ENCODE data around the gene PHB1. TPM values are rescaled to one million over a fixed set of nuclear protein-coding genes. Genes with fewer than 3 reads are reported as not detected.

PHB1 gene
- total and polyA plus RNA-seq, 3 experiments from 2014 or later: 164 to 450 (median 440) TPM

DNA sequence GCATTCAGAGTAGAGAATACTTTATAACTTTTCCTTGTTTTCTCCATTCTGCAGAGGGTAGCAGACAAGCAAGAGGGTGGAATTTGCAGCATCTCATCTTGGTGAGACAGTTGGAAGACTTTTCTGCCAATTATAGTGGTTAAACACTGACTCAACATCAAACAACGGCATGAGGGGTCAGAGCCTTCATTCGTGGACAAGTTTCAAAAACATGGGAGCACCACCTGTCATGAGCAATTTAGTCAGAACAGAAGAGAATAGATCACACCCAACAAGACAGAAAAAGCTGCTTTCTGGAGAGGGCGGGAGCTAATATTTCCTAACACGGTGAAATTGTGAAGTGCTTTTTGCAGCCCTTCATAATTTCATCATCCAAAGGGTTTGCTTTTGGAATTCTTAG is 34.8 kb downstream of the PHB1 start:
- peaks cover 0 to 3% (median 0%) of the 10 kb centered on the region in 3 donors for H3K4me1 Mint-ChIP-seq
- CTCF ChIA-PET: interaction anchor here (1.5 kb wide), 1 partner anchor 12 kb away, joined by 3 read pairs; no protein-coding TSS in a partner anchor
- no peak for DNase-seq

DNA sequence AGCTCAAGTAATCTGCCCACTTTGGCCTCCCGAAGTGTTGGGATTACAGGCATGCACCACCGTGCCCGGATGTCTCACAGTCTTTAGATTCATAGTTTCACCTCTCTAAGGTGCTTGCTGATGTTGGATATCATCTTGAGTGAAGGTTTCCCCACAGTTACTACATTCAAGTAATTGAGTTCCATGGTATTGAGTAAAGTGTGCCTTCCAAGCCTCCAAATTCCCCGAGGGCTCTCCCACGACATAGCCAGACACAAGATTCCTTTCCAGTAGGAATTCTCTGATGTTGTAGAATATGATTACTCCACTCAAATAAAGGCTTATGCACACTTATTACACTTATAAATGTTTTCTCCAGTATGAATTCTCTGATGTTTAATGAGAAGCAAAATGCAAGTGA is 36.4 kb downstream of the PHB1 start:
- H3K4me1 Mint-ChIP-seq: no peaks in the 10 kb centered on the region
- H3K9me3 ChIP-seq (ENCODE audit: low read length): no peaks in the 10 kb centered on the region
- peaks cover 0 to 5% of the 10 kb centered on the region in 2 donors for H3K27me3 Mint-ChIP-seq
- H3K36me3 Mint-ChIP-seq: peaks cover 9 to 23% (median 18%) of the 10 kb centered on the region in 3 donors
- ChIA-PET CTCF (no interaction called here), POLR2A (no interaction called here)
- no peak overlapping the region for H3K27ac ChIP-seq (ENCODE audit: low read depth, low read length)
- DNase-seq: no peak
- peak overlapping the region in 4 of 8 donors; percentile 4 to 35 (median 30) for H3K27ac Mint-ChIP-seq
- H3K9me3 Mint-ChIP-seq: no peaks in the 10 kb centered on the region
- H3K4me3 Mint-ChIP-seq: no peak overlapping the region
- H3K27me3 ChIP-seq (ENCODE audit: insufficient read depth, low read length, poor library complexity, severe bottlenecking): no peaks in the 10 kb centered on the region
- H3K36me3 ChIP-seq (ENCODE audit: insufficient read depth, low read length): no peaks in the 10 kb centered on the region
- H3K4me3 ChIP-seq (ENCODE audit: low read length): no peak overlapping the region
- H3K4me1 ChIP-seq (ENCODE audit: insufficient read depth, low read length): no peaks in the 10 kb centered on the region

More for the DNA sequence above, 34.8 kb downstream of the PHB1 start:
- H3K27ac Mint-ChIP-seq: peak overlapping the region in 1 of 8 donors; percentile 47
- no peak overlapping the region for H3K4me3 ChIP-seq (ENCODE audit: low read length)
- H3K36me3 ChIP-seq (ENCODE audit: insufficient read depth, low read length): no peaks in the 10 kb centered on the region
- no peaks in the 10 kb centered on the region for H3K9me3 Mint-ChIP-seq
- H3K27me3 ChIP-seq (ENCODE audit: insufficient read depth, low read length, poor library complexity, severe bottlenecking): no peaks in the 10 kb centered on the region
- H3K9me3 ChIP-seq (ENCODE audit: low read length): no peaks in the 10 kb centered on the region
- peaks cover 0 to 5% of the 10 kb centered on the region in 2 donors for H3K27me3 Mint-ChIP-seq
- H3K4me1 ChIP-seq (ENCODE audit: insufficient read depth, low read length): no peaks in the 10 kb centered on the region
- no peak overlapping the region for H3K4me3 Mint-ChIP-seq
- POLR2A ChIA-PET: no interaction called here
- H3K27ac ChIP-seq (ENCODE audit: low read depth, low read length): no peak overlapping the region
- H3K36me3 Mint-ChIP-seq: peaks cover 8 to 23% (median 12%) of the 10 kb centered on the region in 3 donors

DNA sequence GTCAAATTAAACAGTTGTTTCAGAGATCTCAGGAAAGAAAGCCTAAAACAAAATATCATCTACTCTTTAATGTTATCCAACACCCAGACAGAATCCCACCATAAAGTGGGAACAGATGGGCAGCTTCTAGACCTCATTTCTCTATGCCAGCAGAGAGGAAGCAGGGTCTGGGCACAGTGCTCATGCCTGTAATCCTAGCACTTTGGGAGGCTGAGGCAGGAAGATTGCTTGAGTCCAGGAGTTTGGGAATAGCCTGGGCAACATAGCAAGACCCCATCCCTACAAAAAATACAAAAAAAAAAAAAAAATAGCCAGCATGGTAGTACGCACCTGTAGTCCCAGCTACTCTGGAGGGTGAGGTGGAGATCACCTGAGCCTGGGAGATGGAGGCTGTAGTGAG is 39.1 kb downstream of the PHB1 start:
- ChIA-PET CTCF (interaction anchor here (1.4 kb wide), 1 partner anchor 36 kb away, joined by 4 read pairs; no protein-coding TSS in a partner anchor), POLR2A (no interaction called here)
- no peak overlapping the region for H3K4me3 Mint-ChIP-seq
- H3K27me3 ChIP-seq (ENCODE audit: insufficient read depth, low read length, poor library complexity, severe bottlenecking): no peaks in the 10 kb centered on the region
- peaks cover 7 to 23% (median 22%) of the 10 kb centered on the region in 3 donors for H3K36me3 Mint-ChIP-seq
- no peaks in the 10 kb centered on the region for H3K9me3 ChIP-seq (ENCODE audit: low read length)
- no peaks in the 10 kb centered on the region for H3K36me3 ChIP-seq (ENCODE audit: insufficient read depth, low read length)
- peak overlapping the region in 1 of 8 donors; percentile 69 for H3K27ac Mint-ChIP-seq
- DNase-seq: no peak
- peaks cover 0 to 1% of the 10 kb centered on the region in 2 donors for H3K27me3 Mint-ChIP-seq
- H3K4me1 Mint-ChIP-seq: peaks cover 0 to 3% (median 2%) of the 10 kb centered on the region in 3 donors
- no peaks in the 10 kb centered on the region for H3K4me1 ChIP-seq (ENCODE audit: insufficient read depth, low read length)
- H3K4me3 ChIP-seq (ENCODE audit: low read length): no peak overlapping the region
- no peak overlapping the region for H3K27ac ChIP-seq (ENCODE audit: low read depth, low read length)
- no peaks in the 10 kb centered on the region for H3K9me3 Mint-ChIP-seq

DNA sequence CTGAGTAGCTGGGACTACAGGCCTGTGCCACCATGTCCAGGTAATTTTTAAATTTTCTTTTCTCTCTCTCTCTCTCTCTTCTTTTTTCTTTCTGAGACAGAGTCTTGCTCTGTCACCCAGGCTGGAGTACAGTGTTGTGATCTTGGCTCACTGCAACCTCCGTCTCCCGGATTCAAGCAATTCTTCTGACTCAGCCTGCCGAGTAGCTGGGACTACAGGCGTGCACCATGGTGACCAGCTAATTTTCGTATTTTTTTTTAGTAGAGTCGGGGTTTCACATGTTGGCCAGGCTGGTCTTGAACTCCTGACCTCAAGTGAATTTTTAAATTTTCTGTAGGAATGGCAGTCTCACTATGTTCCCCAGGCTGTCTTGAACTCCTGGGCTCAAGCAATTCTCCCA is 41.6 kb downstream of the PHB1 start:
- H3K4me3 ChIP-seq (ENCODE audit: low read length): no peak overlapping the region
- Mint-ChIP-seq H3K27ac (no peak overlapping the region), H3K4me1 (peaks cover 4 to 9% (median 6%) of the 10 kb centered on the region in 3 donors), H3K27me3 (peaks cover 0 to 1% of the 10 kb centered on the region in 2 donors), H3K9me3 (no peaks in the 10 kb centered on the region), H3K4me3 (no peak overlapping the region), H3K36me3 (peaks cover 2 to 27% (median 11%) of the 10 kb centered on the region in 3 donors)
- H3K4me1 ChIP-seq (ENCODE audit: insufficient read depth, low read length): no peaks in the 10 kb centered on the region
- CTCF ChIA-PET: interaction anchor here (1.5 kb wide), 1 partner anchor 57 kb away, joined by 4 read pairs; no protein-coding TSS in a partner anchor
- no peaks in the 10 kb centered on the region for H3K27me3 ChIP-seq (ENCODE audit: insufficient read depth, low read length, poor library complexity, severe bottlenecking)
- no peak for DNase-seq
- POLR2A ChIA-PET: no interaction called here
- H3K9me3 ChIP-seq (ENCODE audit: low read length): no peaks in the 10 kb centered on the region
- H3K36me3 ChIP-seq (ENCODE audit: insufficient read depth, low read length): no peaks in the 10 kb centered on the region
- no peak overlapping the region for H3K27ac ChIP-seq (ENCODE audit: low read depth, low read length)

DNA sequence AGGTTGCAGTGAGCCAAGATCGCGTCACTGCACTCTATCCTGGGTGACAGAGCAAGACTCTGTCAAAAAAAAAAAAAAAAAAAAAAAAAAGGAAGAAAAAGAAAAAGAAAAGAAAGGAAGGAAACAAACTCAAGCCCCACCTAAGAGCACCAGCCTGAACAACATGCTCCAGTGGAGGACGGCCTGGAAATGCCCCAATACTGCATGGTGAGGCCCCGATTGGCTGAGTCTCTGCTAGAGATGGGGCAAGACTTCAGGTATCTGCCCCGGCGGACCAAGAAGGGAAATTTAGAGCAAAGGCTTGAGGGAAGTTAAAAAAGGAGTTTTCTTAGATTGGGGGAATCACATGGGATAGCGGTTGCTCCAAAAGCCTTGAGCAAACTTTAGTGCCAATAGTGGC is 42.3 kb downstream of the PHB1 start:
- Mint-ChIP-seq H3K36me3 (peaks cover 1 to 27% (median 7%) of the 10 kb centered on the region in 3 donors), H3K4me1 (peaks cover 9 to 14% (median 10%) of the 10 kb centered on the region in 3 donors), H3K9me3 (no peaks in the 10 kb centered on the region), H3K4me3 (no peak overlapping the region), H3K27me3 (peaks cover 0 to 1% of the 10 kb centered on the region in 2 donors), H3K27ac (peak overlapping the region in 1 of 8 donors; percentile 2)
- Histone ChIP-seq H3K36me3 (ENCODE audit: insufficient read depth, low read length) (no peaks in the 10 kb centered on the region), H3K27me3 (ENCODE audit: insufficient read depth, low read length, poor library complexity, severe bottlenecking) (no peaks in the 10 kb centered on the region), H3K9me3 (ENCODE audit: low read length) (no peaks in the 10 kb centered on the region), H3K4me1 (ENCODE audit: insufficient read depth, low read length) (no peaks in the 10 kb centered on the region), H3K4me3 (ENCODE audit: low read length) (no peak overlapping the region), H3K27ac (ENCODE audit: low read depth, low read length) (no peak overlapping the region)
- no peak for DNase-seq
- ChIA-PET CTCF (no interaction called here), POLR2A (no interaction called here)

DNA sequence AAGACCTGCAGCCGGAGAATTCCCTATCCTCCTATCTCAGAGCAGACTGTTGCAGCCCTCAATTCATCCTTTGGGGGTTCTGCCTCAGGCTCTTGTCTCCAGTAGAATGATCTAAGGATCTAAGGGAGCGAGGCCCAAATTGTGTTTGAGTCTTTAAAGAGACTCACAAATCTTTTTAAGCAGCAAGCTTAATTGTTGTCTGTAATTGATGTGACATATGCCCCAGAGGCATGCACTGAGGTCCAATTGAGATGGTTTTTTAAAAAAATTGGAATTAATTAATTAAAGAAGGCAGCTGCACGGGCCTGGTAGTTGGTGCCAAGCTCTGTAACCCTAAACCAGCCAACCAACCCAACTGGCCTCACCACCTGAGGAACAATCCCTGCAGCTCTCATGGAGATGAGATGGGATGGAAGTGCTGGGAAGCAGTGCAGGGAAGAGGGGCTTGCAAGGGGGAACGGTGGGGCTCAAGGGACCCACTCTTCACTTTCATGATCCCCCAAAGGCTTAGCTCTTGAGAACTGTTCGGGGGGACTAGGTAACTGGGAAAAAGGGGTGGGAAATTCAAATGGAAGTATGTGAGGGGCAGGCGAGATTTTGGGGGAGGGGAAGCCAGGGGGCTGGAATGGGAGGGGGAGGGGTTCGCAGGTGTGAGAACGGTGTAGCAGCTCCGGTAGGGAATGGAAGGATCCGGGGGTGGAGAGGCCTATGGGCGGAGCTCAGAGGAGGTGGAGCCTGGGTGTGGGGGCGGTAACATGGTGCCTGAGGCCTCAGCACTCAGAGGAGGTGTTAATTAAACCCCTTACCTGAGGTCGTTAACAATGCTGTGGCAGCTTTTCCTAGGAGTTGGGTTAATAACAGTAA is 43.5 kb downstream of the PHB1 start:
- Mint-ChIP-seq H3K9me3 (no peaks in the 10 kb centered on the region), H3K36me3 (peaks cover under 1 to 26% (median 1%) of the 10 kb centered on the region in 3 donors), H3K4me3 (no peak overlapping the region), H3K27me3 (no peaks in the 10 kb centered on the region), H3K4me1 (peaks cover 13 to 20% (median 14%) of the 10 kb centered on the region in 3 donors), H3K27ac (peak overlapping the region in 1 of 8 donors; percentile 26)
- Histone ChIP-seq H3K27me3 (ENCODE audit: insufficient read depth, low read length, poor library complexity, severe bottlenecking) (no peaks in the 10 kb centered on the region), H3K9me3 (ENCODE audit: low read length) (no peaks in the 10 kb centered on the region), H3K27ac (ENCODE audit: low read depth, low read length) (no peak overlapping the region), H3K4me1 (ENCODE audit: insufficient read depth, low read length) (no peaks in the 10 kb centered on the region), H3K36me3 (ENCODE audit: insufficient read depth, low read length) (no peaks in the 10 kb centered on the region), H3K4me3 (ENCODE audit: low read length) (no peak overlapping the region)
- DNase-seq: no peak
- ChIA-PET CTCF (interaction anchor here (1.5 to 6.8 kb wide), 4 partner anchors 10 to 54 kb away, joined by 6 to 90 read pairs (median 24); no protein-coding TSS in a partner anchor), POLR2A (no interaction called here)

DNA sequence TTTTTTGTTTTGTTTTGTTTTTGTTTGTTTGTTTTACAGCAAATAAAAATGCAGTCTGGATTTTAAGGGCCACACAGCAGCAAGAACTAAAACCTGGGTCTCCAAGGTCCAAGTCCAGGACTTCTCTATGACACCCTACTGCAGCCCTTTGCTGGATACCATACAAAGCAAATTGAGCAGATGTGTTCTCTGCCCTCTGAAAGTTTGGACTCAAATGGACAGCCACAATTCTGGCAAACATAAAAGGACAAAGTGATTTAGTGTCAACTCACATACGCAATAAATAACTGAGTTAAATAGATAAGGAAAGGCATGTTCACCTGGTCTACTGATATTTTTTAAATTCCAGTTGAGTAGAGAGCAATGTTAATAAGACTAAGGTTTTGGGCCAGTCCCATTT is 44.9 kb downstream of the PHB1 start:
- Mint-ChIP-seq H3K36me3 (peaks cover 0 to 27% (median 1%) of the 10 kb centered on the region in 3 donors), H3K27me3 (no peaks in the 10 kb centered on the region), H3K4me3 (peak overlapping the region in 1 of 7 donors; percentile 23), H3K9me3 (no peaks in the 10 kb centered on the region), H3K27ac (no peak overlapping the region), H3K4me1 (peaks cover 24 to 33% (median 25%) of the 10 kb centered on the region in 3 donors)
- Histone ChIP-seq H3K27me3 (ENCODE audit: insufficient read depth, low read length, poor library complexity, severe bottlenecking) (no peaks in the 10 kb centered on the region), H3K9me3 (ENCODE audit: low read length) (no peaks in the 10 kb centered on the region), H3K4me1 (ENCODE audit: insufficient read depth, low read length) (peaks cover 10% of the 10 kb centered on the region), H3K36me3 (ENCODE audit: insufficient read depth, low read length) (no peaks in the 10 kb centered on the region), H3K27ac (ENCODE audit: low read depth, low read length) (no peak overlapping the region), H3K4me3 (ENCODE audit: low read length) (no peak overlapping the region)
- CTCF ChIA-PET: interaction anchor here (1.7 to 6.8 kb wide), 6 partner anchors 10 to 62 kb away, joined by 4 to 90 read pairs (median 20); no protein-coding TSS in a partner anchor
- POLR2A ChIA-PET: no interaction called here
- DNase-seq: no peak

DNA sequence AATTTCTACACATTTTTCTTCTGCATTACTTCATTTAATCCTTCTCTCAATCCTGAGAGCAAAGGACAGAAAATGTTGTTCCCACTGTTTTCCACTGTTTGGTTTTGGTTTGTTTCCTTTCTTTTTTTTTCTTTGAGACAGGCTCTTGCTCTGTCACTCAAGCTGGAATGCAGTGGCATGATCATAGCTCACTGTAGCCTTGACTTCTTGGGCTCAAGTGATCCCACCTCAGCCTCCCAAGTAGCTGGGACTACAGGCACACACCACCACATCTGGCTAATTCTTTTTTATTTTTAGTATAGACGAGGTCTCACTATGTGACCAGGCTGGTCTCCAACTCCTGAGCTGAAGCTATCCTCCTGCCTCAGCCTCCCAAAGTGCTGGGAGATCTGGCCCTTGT is 45.6 kb downstream of the PHB1 start:
- DNase-seq: no peak
- ChIA-PET CTCF (interaction anchor here (0.8 to 6.8 kb wide), 20 partner anchors 8 to 186 kb away, joined by 3 to 90 read pairs (median 5); no protein-coding TSS in a partner anchor), POLR2A (interaction anchor here (0.6 kb wide), 1 partner anchor 480 kb away, joined by 3 read pairs; no protein-coding TSS in a partner anchor)
- H3K27ac ChIP-seq (ENCODE audit: low read depth, low read length): no peak overlapping the region
- H3K4me1 Mint-ChIP-seq: peaks cover 29 to 38% (median 30%) of the 10 kb centered on the region in 3 donors
- no peak overlapping the region for H3K27ac Mint-ChIP-seq
- no peaks in the 10 kb centered on the region for H3K27me3 Mint-ChIP-seq
- H3K4me3 ChIP-seq (ENCODE audit: low read length): no peak overlapping the region
- H3K36me3 ChIP-seq (ENCODE audit: insufficient read depth, low read length): no peaks in the 10 kb centered on the region
- H3K27me3 ChIP-seq (ENCODE audit: insufficient read depth, low read length, poor library complexity, severe bottlenecking): no peaks in the 10 kb centered on the region
- peaks cover 0 to 28% (median 1%) of the 10 kb centered on the region in 3 donors for H3K36me3 Mint-ChIP-seq
- no peaks in the 10 kb centered on the region for H3K9me3 ChIP-seq (ENCODE audit: low read length)
- no peaks in the 10 kb centered on the region for H3K9me3 Mint-ChIP-seq
- no peak overlapping the region for H3K4me3 Mint-ChIP-seq
- peaks cover 10% of the 10 kb centered on the region for H3K4me1 ChIP-seq (ENCODE audit: insufficient read depth, low read length)
